ENCODE results near the gene COG4.

DNA sequence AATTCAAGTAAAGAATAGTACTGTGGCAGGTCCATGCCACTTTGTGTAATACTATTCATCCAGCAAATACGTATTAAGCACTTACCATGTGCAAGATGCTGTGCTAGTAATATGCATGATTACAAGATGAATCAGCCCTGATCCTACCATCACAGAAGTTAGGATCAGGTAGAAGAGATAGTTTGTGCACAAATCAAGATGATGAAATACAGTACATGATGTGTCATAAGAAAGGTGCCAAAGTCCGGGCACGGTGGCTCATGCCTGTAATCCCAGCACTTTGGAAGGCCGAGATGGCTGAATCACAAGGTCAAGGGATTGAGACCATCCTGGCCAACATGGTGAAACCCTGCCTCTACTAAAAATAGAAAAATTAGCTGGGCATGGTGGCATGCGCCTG is 10.9 kb downstream of the COG4 start:
- TF ChIP-seq CTCF (IDR thresholded peaks at IDR 0.05 in 8 of 11, conservative IDR thresholded peaks at IDR 0.05 in 3 of 11) = no peak
- no peak for TF ChIP-seq POLR2AphosphoS5 (IDR thresholded peaks at IDR 0.05)
